NCI-H1694 (cell line): Measurements from ENCODE around the gene UBE2O.

Experiments used
- DNase-seq: peaks from one replicate; lab custom pipeline; 2025; lab: John Stamatoyannopoulos, UW

UBE2O gene

DNA sequence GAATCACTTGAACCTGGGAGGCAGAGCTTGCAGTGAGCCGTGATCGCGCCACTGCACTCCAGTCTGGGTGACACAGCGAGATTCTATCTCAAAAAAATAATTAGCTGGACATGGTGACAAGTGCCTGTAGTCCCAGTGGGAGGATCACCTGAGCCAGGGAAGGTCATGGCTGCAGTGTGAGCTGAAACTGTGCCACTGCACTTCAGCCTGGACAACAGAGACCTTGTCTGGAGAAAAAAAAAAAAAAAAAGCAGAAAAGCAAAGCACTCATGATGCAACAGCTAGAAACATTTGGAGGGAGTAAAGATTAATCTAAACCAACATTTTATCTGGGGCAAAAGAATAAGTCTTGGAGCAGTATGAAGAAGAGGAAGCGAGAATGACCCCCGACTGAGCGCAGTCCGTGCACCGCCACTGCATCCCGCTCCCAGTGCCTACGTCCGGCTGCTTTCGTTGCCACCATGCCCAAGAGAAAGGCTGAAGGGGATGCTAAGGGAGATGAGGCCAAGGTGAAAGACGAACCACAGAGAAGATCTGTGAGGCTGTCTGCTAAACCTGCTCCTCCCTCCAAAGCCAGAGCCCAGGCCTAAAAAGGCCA is 107.5 kb downstream of the UBE2O start:
- DNase-seq: no peak

DNA sequence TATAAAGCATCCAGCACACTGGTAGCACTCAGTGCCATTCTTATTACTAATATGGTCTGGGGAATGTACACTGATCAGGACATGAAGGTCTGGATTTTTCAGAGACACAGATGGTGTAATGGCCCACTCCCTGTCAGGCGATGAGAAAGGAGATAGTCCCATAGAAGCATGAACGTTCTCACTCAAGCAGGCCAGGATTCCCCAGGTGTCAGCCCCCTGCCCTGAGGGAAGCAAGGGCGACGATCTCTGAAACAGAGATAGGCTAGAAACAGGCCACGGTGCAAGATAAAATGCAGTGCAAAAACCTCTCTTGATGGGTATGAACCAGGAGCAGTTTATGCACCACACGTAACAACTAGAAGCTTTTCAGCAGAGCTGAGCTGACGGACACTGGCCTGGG is 109.8 kb downstream of the UBE2O start:
- DNase-seq: no peak

DNA sequence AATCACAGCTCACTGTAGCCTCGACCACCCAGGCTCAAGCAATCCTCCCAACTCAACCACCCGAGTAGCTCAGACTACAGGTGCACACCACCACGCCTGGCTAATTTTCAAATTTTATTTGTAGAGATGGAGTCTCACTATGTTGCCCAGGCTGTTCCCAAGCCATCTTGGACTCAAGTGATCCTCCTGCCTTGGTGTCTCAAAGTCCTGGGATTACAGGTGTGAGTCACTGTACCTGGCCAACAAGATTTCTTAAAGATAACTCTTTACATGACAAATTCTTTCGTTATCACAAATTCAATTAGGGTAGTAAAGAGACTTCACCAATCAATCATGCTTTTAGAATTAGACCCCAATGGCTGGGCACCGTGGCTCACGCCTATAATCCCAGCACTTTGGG is 111.7 kb downstream of the UBE2O start:
- no peak for DNase-seq
